Vein endothelial cell (primary cell): ENCODE data around the gene HPD. TPM values are rescaled to one million over a fixed set of nuclear protein-coding genes. Genes with fewer than 3 reads are reported as not detected.

ENCODE experiments used
- small RNA-seq: library from RNA; depleted of rRNA; stranded (forward); fragments of <200 nt; gene quantifications from one replicate; pipeline ENCODE3, GENCODE V24; 2012
- total RNA-seq: library from RNA; depleted of rRNA; stranded (reverse); fragments of >200 nt; gene quantifications from 2 replicates; pipeline ENCODE4 v1.2.3, GENCODE V29; 2012

The HPD gene
- not detected in 2 replicates for total RNA-seq

GRCh38 chr12:121858662-121859572 lies at the start of gene HPD:
TSS of gene HPD (minus strand) at chr12:121858859. CDS start at chr12:121858823, 36 bp downstream.

GRCh38 chr12:121888478-121889273 lies 30.0 kb upstream of the HPD start, which contains the start of gene PSMD9:
TSS of gene PSMD9 (plus strand) at chr12:121888790. CDS start at chr12:121888857, 67 bp downstream.

GRCh38 chr12:121803861-121804416 lies 54.7 kb downstream of the HPD start, which contains the start of gene SETD1B:
TSS of gene SETD1B (plus strand) at chr12:121804009. CDS start at chr12:121804738, 729 bp downstream.

GRCh38 chr12:121793440-121793837 lies 65.2 kb downstream of the HPD start, which contains the start of gene RHOF:
TSS of gene RHOF (minus strand) at chr12:121793688. CDS start at chr12:121793633, 55 bp downstream.

Small RNAs within 50 kb of the gene (small RNA-seq; reads per million reads assigned to genes)
- gene AC069503.3 (not detected), gene RF00017 (not detected), gene RNU7-170P (not detected)

Other genes with a start within 250 kb of the HPD start
- 20.6 and 23.5 TPM in 2 replicates for gene ORAI1, start 232.3 kb downstream of the HPD start, total RNA-seq
- 0.65 and 0.67 TPM in 2 replicates for gene MORN3, start 189.2 kb downstream of the HPD start, total RNA-seq
- 9.2 and 13.1 TPM in 2 replicates for gene TMEM120B, start 146.1 kb downstream of the HPD start, total RNA-seq
- 14.9 and 15.7 TPM in 2 replicates for gene RHOF, start 65.2 kb downstream of the HPD start, total RNA-seq
- gene SETD1B, start 54.9 kb downstream of the HPD start, total RNA-seq, result 6.5 and 7.2 TPM in 2 replicates
- 29.7 and 82.3 TPM in 2 replicates for gene PSMD9, start 29.9 kb upstream of the HPD start, total RNA-seq
- 1.6 and 2.9 TPM in 2 replicates for gene CFAP251, start 59.7 kb upstream of the HPD start, total RNA-seq
- gene BCL7A, start 163.0 kb upstream of the HPD start, total RNA-seq, result 9.1 and 9.7 TPM in 2 replicates
- 20.7 and 26.1 TPM in 2 replicates for gene MLXIP, start 219.9 kb upstream of the HPD start, total RNA-seq